Fibroblast of the aortic adventitia (primary cell): ENCODE measurements around the gene BIRC3. TPM values are rescaled to one million over a fixed set of nuclear protein-coding genes. Genes with fewer than 3 reads are reported as not detected.

Source experiments
- DNase-seq: peaks from one replicate; pipeline ENCODE4 v3.0.0-alpha.2; 2010; ENCODE audit warnings: low read depth
- H3K4me3 ChIP-seq: 2 replicates; pipeline ENCODE4 v1.5.1; 2011; ENCODE audit warnings: low read depth, mild to moderate bottlenecking, control low read depth, low read length, moderate library complexity
- CTCF ChIP-seq: IDR thresholded peaks from 2 replicates; pipeline ENCODE4 v1.5.1; 2011; ENCODE audit warnings: mild to moderate bottlenecking, low read length, control low read depth, inconsistent platforms; ENCODE audit not compliant: insufficient read depth
- small RNA-seq: library from RNA; depleted of rRNA; stranded (forward); fragments of <200 nt; gene quantifications from one replicate; pipeline ENCODE3, GENCODE V24; 2012
- total RNA-seq: library from RNA; depleted of rRNA; stranded (reverse); fragments of >200 nt; gene quantifications from 2 replicates; pipeline ENCODE4 v1.2.3, GENCODE V29; 2012; ENCODE audit warnings: low replicate concordance

Gene BIRC3
- total RNA-seq, 1 donor = 2.4 TPM

DNA sequence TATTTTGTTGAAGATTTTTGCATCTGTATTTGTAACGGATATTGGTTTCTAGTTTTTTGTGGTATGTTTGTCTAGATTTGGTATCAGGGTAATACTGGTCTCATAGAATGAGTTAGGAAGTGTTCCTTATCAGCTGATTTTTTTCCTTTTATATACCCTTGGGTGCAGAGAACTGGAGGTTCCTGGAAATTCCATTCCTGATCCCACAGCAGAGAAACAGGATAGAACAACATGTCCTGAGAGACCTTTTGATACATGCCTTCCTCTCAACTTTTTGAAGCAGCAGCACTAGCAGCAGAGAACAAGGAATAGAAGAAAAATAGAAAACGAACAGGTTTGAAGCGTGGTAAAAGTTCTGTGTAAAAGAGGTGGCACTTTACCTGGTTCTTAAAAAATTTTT lies 66.6 kb downstream of the BIRC3 start:
- DNase-seq = no peak
- H3K4me3 ChIP-seq = no peak overlapping the region
- TF ChIP-seq CTCF = no peak

- H3K4me3 ChIP-seq = no peak overlapping the region
- DNase-seq = no peak
- no peak for TF ChIP-seq CTCF
These were observed 67.3 kb downstream of the BIRC3 start for GRCh38 chr11:102384419-102385079.

- H3K4me3 ChIP-seq = no peak overlapping the region
- DNase-seq = no peak
- TF ChIP-seq CTCF = no peak
These were observed 68.1 kb downstream of the BIRC3 start for GRCh38 chr11:102385085-102386007.

DNA sequence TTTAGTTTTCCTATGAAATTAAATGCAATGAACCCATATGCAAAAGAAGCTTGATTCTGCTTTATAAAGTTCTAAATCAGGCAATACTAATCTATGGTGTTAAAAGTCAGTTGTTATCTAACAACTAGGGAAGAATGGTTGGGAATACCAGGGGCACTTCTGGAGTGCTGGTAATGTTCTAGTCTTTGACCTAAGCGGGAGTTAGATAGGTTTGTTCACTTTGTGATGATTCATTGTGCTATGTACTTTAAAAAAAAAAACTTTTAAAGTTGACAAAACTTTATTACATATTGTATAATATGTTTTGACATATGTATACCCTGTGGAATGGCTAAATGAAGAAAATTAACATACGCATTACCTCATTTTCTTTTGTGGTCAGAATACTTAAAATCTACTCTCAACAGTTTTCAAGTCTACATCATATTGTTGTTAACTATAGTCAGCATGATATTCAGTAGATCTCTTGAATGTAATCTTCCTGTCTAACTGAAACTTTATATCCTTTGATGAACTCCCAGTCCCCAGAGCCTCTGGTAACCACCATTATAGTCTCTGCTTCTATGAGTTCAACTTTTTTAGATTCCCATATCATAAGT lies 69.0 kb downstream of the BIRC3 start:
- DNase-seq = no peak
- no peak for TF ChIP-seq CTCF
- H3K4me3 ChIP-seq = no peak overlapping the region

DNA sequence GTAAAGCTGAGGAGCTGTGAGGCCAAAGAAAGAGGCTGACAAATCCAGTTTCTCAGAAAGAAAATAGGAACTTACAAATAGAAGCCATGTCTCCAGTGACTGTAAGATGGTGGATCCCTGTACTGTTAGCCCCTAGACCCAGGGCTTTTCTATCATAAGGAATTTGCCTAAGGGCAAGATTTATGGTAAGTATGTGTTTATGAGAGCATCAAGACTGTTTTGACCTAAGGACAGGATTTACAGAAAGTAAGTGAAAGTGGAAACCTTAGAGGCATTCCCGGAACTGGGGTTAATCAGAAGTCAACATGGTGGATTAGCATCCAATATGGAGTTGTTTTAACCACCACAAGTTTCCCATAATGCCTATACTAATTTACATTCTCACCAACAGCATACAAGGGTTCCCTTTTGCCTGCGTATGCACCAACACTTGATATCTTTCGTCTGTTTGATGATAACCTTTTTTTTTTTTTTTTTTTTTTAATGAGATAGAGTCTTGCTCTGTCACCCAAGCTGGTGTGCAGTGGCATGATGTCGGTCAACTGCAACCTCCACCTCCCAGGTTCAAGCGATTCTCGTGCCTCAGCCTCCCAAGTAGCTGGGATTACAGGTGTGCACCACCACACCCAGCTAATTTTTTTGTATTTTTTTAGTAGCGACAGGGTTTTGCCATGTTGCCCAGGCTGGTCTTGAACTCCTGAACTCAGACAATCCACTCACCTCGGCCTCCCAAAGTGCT lies 69.9 kb downstream of the BIRC3 start:
- TF ChIP-seq CTCF = no peak
- no peak overlapping the region for H3K4me3 ChIP-seq
- no peak for DNase-seq

Small RNA genes within 50 kb of the gene (small RNA-seq; reads per million reads assigned to genes)
- gene AP000942.3 = not detected
- gene AP000942.4 = not detected
- not detected for gene RNU6-952P

Other genes starting within 250 kb of the BIRC3 start
- gene YAP1, start 207.0 kb upstream of the BIRC3 start, total RNA-seq = 158 and 169 TPM in 2 replicates
- 68.7 and 75.3 TPM in 2 replicates for gene BIRC2, start 29.7 kb downstream of the BIRC3 start, total RNA-seq
- 36.6 and 86.3 TPM in 2 replicates for gene TMEM123, start 135.3 kb downstream of the BIRC3 start, total RNA-seq
- gene MMP7, start 213.3 kb downstream of the BIRC3 start, total RNA-seq = not detected in 2 replicates